Epithelial cell of esophagus (primary cell): Measurements from ENCODE around the gene FOXK1.

Experiments used
- DNase-seq: peaks from one replicate; pipeline ENCODE4 v3.0.0; 2010; ENCODE audit warnings: low read depth
- H3K4me3 ChIP-seq: 2 replicates; pipeline ENCODE4 v1.5.1; 2011; ENCODE audit warnings: mild to moderate bottlenecking, low read length, control low read depth
- CTCF ChIP-seq: IDR thresholded peaks from 2 replicates; pipeline ENCODE4 v1.5.1; 2011; ENCODE audit warnings: low read depth, mild to moderate bottlenecking, low read length, control low read depth, inconsistent platforms; ENCODE audit not compliant: insufficient read depth; ENCODE audit errors: missing control alignments

The FOXK1 gene

GRCh38 chr7:4755045-4755444 is 73.0 kb downstream of the FOXK1 start:
- TF ChIP-seq CTCF: no peak
- no peak overlapping the region for H3K4me3 ChIP-seq
- no peak for DNase-seq

- no peak for TF ChIP-seq CTCF
- no peak for DNase-seq
- H3K4me3 ChIP-seq: no peak overlapping the region
These were observed 76.0 kb downstream of the FOXK1 start for GRCh38 chr7:4758111-4758510.

- H3K4me3 ChIP-seq: no peak overlapping the region
- no peak for TF ChIP-seq CTCF
- DNase-seq: no peak
These were observed 76.7 kb downstream of the FOXK1 start for GRCh38 chr7:4758791-4759190.

- no peak for DNase-seq
- no peak overlapping the region for H3K4me3 ChIP-seq
- no peak for TF ChIP-seq CTCF
These were observed 77.1 kb downstream of the FOXK1 start for GRCh38 chr7:4759211-4759610.

GRCh38 chr7:4760952-4761351 is 78.9 kb downstream of the FOXK1 start:
- DNase-seq: no peak
- TF ChIP-seq CTCF: no peak
- H3K4me3 ChIP-seq: no peak overlapping the region

- no peak for DNase-seq
- H3K4me3 ChIP-seq: no peak overlapping the region
- TF ChIP-seq CTCF: no peak
These were observed 80.3 kb downstream of the FOXK1 start for GRCh38 chr7:4762121-4763055.
